GM21390 (cell line): ENCODE results near the gene SGK1.

Experiments
- ATAC-seq: cut with Tn5 transposase; IDR thresholded peaks from one replicate; pipeline ENCODE4 v1.9.1; 2021; ENCODE audit not compliant: unreplicated experiment

SGK1 gene

DNA sequence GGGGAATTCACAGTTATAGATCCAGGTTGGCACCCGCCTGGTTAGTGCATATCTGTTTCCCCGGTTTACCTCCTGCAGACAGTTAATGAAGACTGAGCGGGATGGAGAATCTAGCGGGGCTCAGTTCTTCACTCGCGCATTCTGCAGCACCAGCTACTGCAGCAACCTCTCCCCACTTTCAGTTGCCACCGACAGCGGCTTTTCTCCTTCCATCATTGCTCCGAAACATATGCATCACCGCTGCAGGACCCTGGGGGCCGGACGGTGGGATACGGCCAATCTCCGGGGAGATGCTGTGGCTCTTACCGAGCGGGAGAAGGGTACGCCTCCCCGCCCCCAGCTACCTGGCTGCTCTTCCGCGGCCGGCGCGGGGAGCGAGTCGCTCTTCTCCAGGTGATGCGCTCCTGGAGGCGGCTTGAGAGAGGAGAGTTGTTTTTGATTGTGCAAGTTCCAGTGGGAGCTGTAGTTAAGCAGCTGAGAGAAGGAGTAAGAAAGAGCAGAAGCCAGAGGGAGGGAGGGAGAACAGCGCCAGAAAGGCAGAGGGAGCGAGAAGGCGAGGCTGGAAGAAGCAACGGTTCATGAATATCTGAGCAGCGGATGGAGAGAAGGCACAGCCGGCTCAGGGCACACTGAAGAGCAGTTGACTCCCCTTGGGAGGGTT is at the start of gene SGK1:
SGK1 (minus strand) TSS at position 642 of the 661 bp plus-strand sequence. CDS start 652 bp downstream, outside the sequence.
- ATAC-seq, result no peak

DNA sequence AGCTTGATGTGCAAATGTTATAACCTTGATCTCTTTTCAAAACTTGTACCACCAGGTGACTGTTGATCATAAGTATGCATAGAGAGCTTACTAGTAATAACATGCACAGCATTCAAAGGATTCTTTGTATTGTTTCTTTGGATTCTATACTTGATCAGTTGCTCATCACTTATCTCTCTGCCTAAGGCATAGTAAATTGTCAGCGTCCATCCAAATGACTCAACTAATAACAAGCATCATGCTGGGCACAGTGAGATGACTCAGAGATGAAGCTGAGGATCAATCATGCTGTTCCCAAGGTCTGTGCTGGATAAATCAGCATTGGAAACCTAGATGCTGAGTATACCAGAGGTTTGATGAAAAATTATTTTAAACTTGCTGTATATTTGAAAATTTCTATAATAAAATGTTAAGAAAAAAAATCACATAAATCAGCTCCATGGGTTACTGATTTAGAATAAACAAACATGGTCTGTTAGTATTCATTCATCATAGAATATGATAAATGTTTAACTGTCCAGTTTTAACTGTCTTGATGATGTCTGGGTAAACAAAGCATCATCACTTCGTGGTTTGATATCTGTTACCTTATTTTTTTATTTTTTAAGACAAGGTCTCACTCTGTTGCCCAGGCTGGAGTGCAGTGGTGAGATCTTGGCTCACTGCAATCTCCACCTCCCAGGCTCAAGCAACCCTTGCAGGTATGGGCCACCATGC is 45.6 kb upstream of the SGK1 start:
- no peak for ATAC-seq

DNA sequence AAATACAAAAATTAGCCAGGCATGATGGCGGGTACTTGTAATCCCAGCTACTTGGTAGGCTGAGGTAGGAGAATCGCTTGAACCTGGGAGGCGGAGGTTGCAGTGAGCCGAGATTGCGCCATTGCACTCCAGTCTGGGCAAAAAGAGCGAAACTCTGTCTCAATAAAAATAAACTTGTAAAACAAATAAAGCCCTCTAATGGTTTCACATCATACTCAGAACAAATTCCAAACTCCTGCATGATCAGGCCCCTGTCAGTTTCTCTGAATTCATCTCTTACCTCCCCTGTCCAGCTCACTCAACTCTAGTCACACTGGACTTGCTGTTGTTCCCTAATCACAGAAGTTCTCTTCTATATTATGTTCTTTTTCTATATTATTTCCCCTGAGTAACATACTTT is 43.1 kb upstream of the SGK1 start:
- ATAC-seq, result no peak

DNA sequence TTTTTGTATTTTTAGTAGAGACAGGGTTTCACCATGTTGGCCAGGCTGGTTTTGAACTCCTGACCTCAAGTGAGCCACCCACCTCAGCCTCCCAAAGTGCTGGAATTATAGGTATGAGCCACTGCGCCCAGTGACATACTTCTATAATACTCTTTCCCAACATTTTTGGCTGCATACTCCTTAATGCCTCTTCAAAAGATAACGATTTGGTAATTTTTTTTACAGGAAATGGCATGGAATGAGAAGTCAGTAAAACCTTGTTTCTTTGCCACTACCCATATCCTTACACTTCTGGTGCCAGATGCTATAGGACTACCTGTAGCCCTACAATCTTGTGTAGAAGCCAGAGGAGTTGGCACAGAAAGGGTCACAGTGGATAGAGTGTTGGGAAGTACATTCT is 41.4 kb upstream of the SGK1 start:
- ATAC-seq, result no peak

DNA sequence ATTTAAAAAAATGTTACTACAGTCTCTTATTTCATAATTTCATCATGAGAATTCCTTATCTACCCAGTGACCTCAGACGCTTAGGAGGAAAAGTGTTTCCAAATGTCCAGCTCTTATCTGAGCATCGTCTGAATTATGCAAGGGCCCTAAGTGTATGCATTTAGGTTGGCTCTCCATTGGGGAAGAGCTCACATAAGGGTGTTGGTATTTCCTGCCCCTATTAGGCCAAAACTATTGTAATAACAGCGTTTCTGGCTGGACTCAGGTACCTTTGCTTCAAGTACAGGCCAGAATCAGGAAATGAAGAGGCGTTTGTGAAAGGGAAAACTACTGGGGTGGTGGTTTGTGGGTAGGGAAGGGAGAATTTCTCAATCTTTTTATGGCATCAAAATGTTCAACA is 40.4 kb upstream of the SGK1 start:
- ATAC-seq, result no peak

DNA sequence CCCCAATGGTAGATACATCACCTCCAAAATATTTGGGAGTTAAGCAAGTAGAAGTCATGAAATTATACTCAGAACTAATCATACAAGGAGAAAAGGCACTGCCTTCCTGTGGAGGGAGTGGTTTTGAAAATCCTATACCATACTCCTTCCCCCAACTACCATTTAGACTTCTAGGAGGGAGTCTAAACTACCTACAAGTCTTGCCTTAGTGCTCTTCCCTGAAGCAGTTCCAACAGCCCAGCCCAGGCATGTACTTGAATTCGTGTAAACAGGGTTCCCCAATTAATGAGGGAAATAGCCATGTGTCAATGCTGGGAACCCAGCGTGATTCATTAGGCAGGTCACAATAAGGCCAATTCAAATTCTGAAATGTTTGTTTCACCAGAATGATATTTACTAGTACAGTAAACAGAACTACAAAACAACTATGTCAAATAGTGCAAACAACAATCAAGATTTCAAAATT is 39.1 kb upstream of the SGK1 start:
- no peak for ATAC-seq

DNA sequence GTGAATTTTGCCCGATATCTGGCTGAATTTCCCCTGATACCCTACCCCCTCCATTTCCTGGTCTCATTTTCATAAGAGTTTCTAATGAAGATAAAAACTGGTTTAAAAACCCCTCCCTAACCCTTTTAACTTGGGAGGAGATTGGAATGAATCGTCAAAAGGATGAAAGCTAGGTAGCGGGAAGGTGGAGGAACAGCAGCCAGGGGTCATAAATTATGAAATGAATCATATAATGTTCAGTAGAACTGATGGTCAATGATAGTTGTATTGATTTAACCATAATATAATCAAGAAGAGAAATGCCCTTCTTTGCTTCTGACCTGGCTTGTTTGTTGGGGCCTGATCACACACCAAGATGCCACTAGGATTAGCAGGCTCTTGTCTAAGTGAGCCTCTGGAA is 38.5 kb upstream of the SGK1 start:
- no peak for ATAC-seq

DNA sequence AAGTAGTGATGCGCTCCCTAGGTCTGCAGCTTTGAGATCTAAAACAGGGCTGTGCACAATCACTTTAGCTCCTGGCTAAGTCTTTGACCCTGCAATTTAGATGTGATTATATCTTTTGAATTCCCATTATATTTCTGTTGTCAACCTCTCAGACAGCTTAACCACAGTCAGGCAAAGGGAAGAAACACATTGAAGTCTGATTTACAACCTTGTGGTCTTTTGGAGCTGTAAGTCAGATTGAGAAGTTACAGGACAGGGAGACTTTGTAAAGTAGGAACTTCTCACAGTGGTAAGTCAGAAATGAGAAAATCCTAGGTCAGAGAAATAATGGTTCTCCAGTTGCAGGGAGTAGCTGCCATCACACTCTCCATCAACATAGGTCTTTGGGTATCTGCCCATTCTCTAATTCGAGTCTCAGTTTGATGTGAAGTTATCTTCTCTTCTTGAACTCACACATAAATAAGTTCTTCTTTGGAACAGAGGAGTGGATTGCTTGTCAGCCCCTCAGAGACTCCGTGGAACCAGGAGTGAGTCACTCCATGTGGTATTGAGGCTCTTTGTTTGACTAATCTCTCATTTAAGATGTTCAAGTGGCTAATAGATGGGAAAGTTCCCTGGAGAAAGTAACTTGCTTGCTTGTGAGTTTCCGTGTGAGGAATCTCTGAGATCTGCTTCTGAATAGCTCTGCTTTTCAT is 35.0 kb upstream of the SGK1 start:
- ATAC-seq, result no peak

DNA sequence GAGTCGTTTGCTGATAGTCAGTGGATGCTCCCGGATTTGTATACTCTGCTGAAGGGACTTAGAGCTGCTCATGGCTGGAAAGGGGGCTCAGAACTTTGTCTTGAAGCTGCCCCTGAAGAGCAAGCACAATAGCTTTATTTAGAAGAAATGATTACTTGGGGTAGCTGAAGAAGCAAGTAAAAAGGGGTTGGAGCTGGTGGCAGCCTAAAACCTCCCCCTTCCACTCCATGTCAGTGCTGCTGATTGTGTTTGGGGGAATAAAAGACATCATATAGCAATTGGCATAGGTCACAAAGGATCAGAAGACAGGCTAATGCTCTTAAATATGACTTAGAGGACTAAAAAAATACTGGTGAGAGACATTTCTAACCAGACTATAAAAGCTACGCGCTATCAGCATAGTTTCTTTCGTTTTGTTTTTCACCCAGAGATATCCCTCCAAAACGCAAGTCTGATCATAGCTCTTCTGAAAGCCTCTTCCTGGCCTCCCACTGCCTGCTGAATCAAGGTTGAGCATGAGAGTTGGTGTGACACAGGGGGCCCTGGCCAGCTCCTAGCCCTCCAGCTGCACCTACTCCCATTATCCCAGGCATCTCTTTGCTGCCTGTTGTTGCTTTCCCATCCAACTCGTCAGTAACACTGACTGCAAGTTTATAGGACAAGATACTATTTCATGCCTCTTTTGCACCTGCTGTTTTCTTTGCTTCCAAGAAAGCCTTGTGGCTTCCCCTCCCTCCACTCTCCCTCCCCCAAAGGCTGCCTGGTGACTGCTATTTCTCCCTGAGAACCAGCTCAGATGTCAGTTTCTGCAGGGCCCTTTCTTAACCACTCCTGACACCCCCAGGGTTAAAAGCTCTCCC is 33.9 kb upstream of the SGK1 start:
- no peak for ATAC-seq

DNA sequence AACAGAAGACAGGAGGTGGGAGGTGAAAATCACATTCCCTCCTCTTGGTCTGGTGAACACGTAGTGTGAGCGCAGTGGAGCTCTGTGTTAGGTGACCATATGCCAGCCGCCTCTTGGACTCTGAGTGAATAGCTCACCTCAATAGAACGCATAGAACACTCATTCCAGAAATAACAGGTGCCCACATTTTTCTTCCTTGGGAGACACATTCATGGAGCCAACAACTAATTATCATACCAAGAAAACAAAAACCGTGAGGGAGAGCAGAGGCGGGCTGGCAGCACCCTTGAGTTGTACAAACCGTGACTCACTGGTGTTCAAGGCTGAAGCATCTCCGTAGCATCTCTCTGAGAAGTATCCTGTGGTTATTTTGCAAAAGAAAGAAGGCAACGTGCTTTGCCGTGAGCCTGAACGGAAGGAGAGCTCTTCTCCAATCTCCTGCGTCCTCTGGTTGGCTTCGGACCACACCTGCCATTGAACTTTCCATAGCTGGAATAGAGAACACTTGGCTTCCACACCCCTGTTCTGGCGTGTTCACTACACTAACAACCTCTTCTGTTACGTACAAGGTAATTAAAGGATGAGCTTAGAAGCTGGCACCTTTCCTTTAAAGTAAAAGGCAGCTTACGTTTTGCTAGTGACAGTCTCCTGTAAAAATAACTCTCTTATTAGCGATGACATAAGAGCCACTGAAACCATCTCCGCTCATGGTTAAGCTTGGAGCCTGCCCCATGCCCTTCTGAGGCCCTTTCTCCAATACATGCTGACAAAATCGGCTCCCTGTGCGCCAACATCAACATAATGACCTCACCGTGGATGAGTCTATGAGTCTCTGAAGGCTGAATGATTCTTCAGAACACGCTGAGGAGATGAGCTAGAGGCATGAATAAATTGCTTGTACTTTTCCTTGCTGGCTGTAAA is 30.2 kb upstream of the SGK1 start:
- no peak for ATAC-seq

DNA sequence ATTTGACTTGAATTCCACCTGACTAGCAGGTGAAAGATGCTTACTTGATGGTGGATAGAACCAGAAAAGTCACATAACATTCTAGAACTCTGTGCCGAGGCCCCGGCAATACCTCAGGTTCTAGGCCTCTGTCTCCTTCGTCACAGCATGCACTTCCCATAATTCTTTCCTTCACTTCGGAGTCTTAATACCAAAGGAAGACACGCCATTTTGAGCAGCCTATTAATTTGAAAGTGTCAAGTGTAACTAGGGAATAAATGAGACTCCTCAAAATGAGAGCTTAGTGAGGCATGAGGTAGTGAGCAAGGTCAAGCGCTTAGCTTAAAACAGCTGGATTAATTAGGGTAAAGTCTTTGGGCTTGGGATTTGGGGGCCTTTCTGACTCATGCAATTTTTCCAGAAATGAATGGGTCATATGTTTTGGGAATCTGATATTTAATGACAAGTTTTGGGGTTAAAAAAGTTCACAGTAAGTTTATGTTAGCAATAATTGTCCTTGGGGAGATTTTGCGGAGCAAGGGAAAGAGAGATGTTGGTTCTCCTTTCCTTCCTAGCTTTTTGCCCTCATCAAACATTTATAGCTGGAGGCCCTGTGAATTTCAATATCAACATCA is 29.1 kb upstream of the SGK1 start:
- no peak for ATAC-seq

DNA sequence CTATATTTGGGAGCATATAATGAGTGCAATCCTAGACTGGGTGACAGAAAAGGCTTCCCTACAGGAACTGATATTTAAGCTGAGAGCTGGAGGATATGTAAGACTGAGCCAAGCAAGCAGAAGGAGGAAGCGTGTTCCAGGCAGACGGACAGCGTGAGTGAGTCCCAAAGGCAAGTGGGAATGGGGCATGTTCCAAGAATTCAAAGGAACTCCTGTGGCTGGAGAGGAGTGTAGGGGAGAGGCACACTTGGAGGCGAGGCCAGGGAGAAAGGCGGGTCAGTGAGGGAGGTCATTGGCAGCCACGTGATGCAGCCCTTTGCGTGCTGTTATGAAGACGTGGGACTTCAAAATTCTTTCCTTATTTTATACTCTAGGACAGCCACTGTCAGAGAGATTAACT is 27.9 kb upstream of the SGK1 start:
- ATAC-seq, result no peak

DNA sequence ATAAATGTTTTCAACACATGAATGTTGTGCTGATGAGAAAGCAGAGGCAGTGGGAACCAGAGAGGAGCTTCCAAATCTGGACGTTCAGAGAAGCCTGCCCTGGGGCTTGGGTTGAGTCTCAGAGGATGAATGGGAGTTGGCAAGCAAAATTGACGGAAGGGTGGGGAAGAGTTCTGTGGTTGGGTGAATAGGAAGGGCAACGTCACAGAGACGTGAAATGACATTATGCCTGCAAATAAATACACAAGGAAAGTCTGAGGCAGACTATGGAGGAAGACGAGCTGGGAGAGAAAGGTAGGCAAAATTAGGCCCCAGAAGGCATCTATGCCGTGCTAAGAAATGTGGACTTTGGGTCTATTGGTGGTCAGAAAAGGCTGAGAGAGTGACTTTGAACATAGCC is 25.2 kb upstream of the SGK1 start:
- no peak for ATAC-seq

DNA sequence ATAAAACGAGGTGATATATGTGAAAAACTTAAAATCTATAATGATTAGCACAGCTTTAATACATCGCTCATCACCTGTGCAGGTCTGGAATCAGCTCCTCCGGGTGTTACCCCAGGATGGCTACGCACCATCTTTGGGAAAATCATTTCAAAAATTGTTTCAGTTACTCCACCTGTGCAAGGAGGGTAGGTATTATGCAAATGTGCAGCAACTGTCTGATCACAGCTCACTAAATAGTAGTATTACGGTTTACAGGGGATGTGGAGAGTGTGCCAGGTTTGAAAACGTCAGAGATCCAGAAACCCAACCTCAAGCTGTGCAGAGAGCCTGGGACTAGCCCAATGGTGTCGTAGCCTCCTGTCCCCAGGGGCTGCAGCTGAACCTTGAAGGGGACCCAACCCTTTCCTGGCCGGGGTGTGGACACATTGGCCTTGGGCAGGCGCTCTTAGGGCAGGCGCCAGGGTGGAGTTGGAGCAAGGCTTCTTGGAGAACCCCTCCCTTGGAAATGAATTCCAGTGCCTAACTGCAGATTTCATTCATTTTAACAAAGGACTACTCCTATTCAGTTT is 24.2 kb upstream of the SGK1 start:
- ATAC-seq, result no peak

DNA sequence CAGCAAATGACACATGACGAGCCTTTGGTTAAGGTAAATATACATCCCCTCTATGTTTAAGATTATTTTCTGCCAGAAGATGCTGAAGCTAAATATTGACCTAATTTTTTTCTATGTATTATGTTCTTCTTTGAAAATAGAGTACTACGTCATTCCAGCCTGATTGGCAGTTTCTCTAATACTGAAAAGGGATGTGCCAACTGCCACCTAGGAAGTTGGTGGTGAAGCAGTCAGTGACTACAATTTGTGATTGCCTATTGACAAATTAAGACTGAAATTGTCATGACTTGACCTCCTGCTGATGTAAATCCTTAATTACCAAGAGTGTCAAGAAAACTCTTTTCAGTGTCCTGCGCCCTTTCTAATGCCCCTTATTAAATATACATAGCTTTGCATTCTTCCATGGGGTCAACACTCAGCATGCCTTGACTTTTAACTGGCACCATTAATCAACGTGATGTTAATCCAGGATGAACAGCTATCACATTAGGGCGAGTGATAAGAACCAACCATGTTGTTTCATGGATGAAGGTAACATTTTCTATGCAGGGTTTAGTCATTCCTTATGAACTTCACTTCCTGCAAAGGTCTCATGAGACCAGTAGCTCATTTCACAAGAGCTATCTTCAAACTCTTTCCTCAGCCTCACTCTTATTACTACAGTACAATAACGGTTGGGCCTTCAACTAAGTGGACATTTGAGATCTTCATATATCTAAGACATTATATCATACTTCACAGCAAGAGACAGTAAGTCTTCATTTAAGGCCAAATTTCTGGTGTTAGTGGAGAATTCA is 22.5 kb upstream of the SGK1 start:
- no peak for ATAC-seq

DNA sequence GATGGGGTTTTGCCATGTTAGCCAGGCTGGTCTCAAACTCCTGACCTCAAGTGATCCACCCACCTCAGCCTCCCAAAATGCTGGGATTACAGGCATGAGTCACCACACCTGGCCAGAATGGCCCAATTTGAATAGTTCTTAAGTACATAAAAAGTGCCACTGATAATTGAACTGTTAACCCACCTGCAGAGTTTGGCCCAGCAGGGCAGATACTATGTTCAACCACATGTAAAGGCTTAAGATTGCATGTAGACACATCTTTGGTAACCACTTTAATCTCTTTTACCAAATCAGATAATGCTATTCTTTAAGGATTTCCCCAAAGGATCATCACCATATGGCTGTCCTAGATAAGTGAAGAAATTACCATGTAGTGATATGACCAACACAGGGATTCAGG is 21.3 kb upstream of the SGK1 start:
- no peak for ATAC-seq

DNA sequence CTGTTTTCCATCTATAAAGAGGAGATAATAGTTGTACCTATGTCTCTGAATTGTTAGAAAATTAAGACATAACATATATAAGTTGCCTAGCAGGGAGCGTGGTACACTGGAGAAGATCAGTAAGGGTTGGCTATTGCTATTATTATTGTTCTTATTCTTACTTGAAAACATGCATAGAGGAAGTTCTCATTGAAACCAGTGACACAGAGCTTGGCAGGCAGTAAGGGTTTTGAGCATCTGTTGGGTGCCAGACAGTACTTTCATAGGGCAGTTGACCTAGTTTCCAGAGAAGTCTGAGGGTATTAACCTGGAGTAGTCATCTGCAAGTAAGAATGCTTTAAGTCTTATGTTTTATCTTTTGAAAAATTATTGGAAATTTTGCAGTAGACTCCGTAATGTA is 13.3 kb upstream of the SGK1 start:
- ATAC-seq, result no peak

DNA sequence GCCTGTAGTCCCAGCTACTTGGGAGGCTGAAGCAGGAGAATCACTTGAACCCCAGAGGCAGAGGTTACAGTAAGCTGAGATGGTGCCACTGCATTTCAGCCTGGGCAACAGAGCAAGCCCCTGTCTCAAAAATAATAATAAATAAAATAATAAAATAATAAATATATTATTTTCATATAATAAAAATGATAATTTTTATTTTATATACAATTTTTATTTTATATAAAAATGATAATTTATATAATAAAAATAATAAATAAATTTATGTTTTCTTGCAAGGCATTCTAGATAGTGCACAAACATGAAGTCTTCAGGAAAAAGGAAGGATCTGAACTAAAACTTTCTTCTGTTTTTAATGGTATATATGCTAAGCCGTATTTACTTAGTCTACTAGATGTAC is 12.6 kb upstream of the SGK1 start:
- ATAC-seq, result no peak

DNA sequence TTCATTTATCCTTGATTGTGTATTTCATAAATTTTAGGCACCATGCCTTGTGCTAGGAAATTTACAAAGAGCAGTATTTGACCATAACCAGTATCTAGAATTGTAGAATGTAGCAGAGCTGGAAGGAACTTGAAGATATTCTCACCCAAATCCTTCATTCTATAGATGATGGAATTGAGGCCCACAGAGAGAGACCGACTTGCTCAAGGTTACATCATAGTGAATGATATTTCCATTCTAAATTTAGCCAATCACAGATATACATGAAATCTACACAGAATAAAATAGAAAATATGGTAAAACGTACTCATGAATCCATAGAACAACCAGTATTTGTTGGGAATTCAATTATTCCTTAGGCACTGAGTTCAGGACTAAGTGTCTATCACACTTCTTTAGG is 10.9 kb upstream of the SGK1 start:
- ATAC-seq, result no peak
